Caco-2 (cell line): ENCODE results near the gene SKP1. TPM values are rescaled to one million over a fixed set of nuclear protein-coding genes. Genes with fewer than 3 reads are reported as not detected.

Experiments
- BruUV-seq: library from RNA; stranded (reverse); fragments of 400-500 nt; replicated peaks from 2 replicates; lab custom pipeline; 2021; lab: Mats Ljungman, UMichigan
- CTCF ChIA-PET: fragments of 300-600 bp; sonication (Branson Sonifier 250); formaldehyde crosslinking; loops from one replicate; lab custom pipeline; 2022; ENCODE audit warnings: antibody characterized with exemption; lab: Charles Lee
- POLR2A ChIA-PET: fragments of 300-600 bp; sonication (Branson Sonifier 250); formaldehyde crosslinking; loops from one replicate; lab custom pipeline; 2022; ENCODE audit warnings: antibody characterized with exemption; lab: Charles Lee
- DNase-seq, 2 experiments: peaks; one replicate each; pipeline versions ENCODE4 v3.0.0 to v3.0.0-alpha.2; 2020 to 2022
- H3K27me3 ChIP-seq: replicated peaks from 2 replicates; pipeline ENCODE4 v1.6.0; 2011; ENCODE audit warnings: low read length; ENCODE audit not compliant: control insufficient read depth, insufficient read depth
- H3K36me3 ChIP-seq: 2 replicates; pipeline ENCODE4 v1.5.1; 2011; ENCODE audit warnings: low read length; ENCODE audit not compliant: control insufficient read depth, insufficient read depth
- H3K4me1 ChIP-seq: fragments of 250-450 bp; sonication (Bioruptor Pico); 2 replicates; pipeline ENCODE4 v1.5.1; 2020; ENCODE audit warnings: mild to moderate bottlenecking
- H3K4me3 ChIP-seq: 2 replicates; pipeline ENCODE4 v1.5.1; 2011; ENCODE audit warnings: low read depth, mild to moderate bottlenecking, control low read depth, low read length
- H3K9me3 ChIP-seq: fragments of 250-450 bp; sonication (Bioruptor Pico); 2 replicates; pipeline ENCODE4 v1.5.1; 2020; ENCODE audit warnings: mild to moderate bottlenecking, moderate library complexity
- H3K27ac Mint-ChIP-seq: one replicate; pipeline ENCODE4 v1.8.0; 2022; ENCODE audit warnings: mixed read lengths; ENCODE audit not compliant: unreplicated experiment
- H3K27me3 Mint-ChIP-seq: one replicate; pipeline ENCODE4 v1.8.0; 2022; ENCODE audit warnings: mixed read lengths; ENCODE audit not compliant: insufficient read depth, unreplicated experiment
- H3K36me3 Mint-ChIP-seq: one replicate; pipeline ENCODE4 v1.8.0; 2022; ENCODE audit warnings: mild to moderate bottlenecking, mixed read lengths; ENCODE audit not compliant: insufficient read depth, unreplicated experiment
- H3K4me1 Mint-ChIP-seq: one replicate; pipeline ENCODE4 v1.8.0; 2022; ENCODE audit warnings: low read depth, mixed read lengths; ENCODE audit not compliant: unreplicated experiment
- H3K4me3 Mint-ChIP-seq: one replicate; pipeline ENCODE4 v1.8.0; 2022; ENCODE audit warnings: mild to moderate bottlenecking, moderate library complexity, mixed read lengths; ENCODE audit not compliant: unreplicated experiment
- H3K9me3 Mint-ChIP-seq: one replicate; pipeline ENCODE4 v1.8.0; 2022; ENCODE audit warnings: mixed read lengths; ENCODE audit not compliant: unreplicated experiment
- intact Hi-C: fragments of 100-400 bp; cut with micrococcal nuclease; formaldehyde crosslinking; loops from one replicate; pipeline ENCODE4 v1.10.0; 2022; ENCODE audit not compliant: unreplicated experiment
- total RNA-seq: library from RNA; stranded (reverse); gene quantifications from 2 replicates; pipeline ENCODE4 v1.2.3, GENCODE V29; 2022
- TF ChIP-seq, protein P1 (sequence below), 2 experiments: fragments of 200-600 bp in 1 of 2; IDR thresholded peaks; 1 replicate in 1 of 2; 2 replicates in 1 of 2; pipeline versions ENCODE4 v1.5.1 to v1.8.0; 2011 to 2022; ENCODE audit warnings: antibody characterized with exemption in 1 of 2, control low read depth in 1 of 2, inconsistent platforms in 1 of 2, low read depth in 1 of 2, low read length in 1 of 2, mild to moderate bottlenecking in 1 of 2, moderate library complexity in 1 of 2; ENCODE audit not compliant: insufficient read depth in 1 of 2, severe bottlenecking in 1 of 2, unreplicated experiment in 1 of 2

Gene SKP1
- total RNA-seq, 1 experiment from 2014 or later = 365 TPM

GRCh38 chr5:134106991-134107701 is 69.6 kb downstream of the SKP1 start:
- POLR2A ChIA-PET = no interaction called here
- no TSS peak for BruUV-seq
- Histone ChIP-seq H3K27me3 (no peaks in the 10 kb centered on the region), H3K4me1 (no peaks in the 10 kb centered on the region; the same call in 1 of the 2 replicates), H3K9me3 (no peaks in the 10 kb centered on the region), H3K4me3 (no peak overlapping the region), H3K36me3 (no peaks in the 10 kb centered on the region)
- TF ChIP-seq, protein P1, sequence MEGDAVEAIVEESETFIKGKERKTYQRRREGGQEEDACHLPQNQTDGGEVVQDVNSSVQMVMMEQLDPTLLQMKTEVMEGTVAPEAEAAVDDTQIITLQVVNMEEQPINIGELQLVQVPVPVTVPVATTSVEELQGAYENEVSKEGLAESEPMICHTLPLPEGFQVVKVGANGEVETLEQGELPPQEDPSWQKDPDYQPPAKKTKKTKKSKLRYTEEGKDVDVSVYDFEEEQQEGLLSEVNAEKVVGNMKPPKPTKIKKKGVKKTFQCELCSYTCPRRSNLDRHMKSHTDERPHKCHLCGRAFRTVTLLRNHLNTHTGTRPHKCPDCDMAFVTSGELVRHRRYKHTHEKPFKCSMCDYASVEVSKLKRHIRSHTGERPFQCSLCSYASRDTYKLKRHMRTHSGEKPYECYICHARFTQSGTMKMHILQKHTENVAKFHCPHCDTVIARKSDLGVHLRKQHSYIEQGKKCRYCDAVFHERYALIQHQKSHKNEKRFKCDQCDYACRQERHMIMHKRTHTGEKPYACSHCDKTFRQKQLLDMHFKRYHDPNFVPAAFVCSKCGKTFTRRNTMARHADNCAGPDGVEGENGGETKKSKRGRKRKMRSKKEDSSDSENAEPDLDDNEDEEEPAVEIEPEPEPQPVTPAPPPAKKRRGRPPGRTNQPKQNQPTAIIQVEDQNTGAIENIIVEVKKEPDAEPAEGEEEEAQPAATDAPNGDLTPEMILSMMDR (IDR thresholded peaks at IDR 0.05; ENCODE audit: insufficient read depth in 1 of 2, low read depth in 1 of 2, low read length in 1 of 2, severe bottlenecking in 1 of 2, unreplicated experiment in 1 of 2) = no peak
- H3K27me3 Mint-ChIP-seq = no peaks in the 10 kb centered on the region
- intact Hi-C loops = loop anchor here (1.0 kb wide), 1 partner anchor 7 kb away; the partner anchor contains the start of gene TCF7
- CTCF ChIA-PET = no interaction called here
- H3K4me3 Mint-ChIP-seq = no peak overlapping the region
- no peaks in the 10 kb centered on the region for H3K4me1 Mint-ChIP-seq
- no peaks in the 10 kb centered on the region for H3K9me3 Mint-ChIP-seq
- DNase-seq = no peak
- no peak overlapping the region for H3K27ac Mint-ChIP-seq
- H3K36me3 Mint-ChIP-seq = no peaks in the 10 kb centered on the region

GRCh38 chr5:134103998-134104654 is 72.6 kb downstream of the SKP1 start:
- no peaks in the 10 kb centered on the region for H3K27me3 Mint-ChIP-seq
- Histone ChIP-seq H3K4me3 (no peak overlapping the region), H3K36me3 (no peaks in the 10 kb centered on the region), H3K9me3 (no peaks in the 10 kb centered on the region), H3K27me3 (no peaks in the 10 kb centered on the region), H3K4me1 (peaks cover 12% of the 10 kb centered on the region)
- no peak overlapping the region for H3K4me3 Mint-ChIP-seq
- intact Hi-C loops = no loop called here
- BruUV-seq = no TSS peak
- TF ChIP-seq, protein P1 (IDR thresholded peaks at IDR 0.05; ENCODE audit: insufficient read depth in 1 of 2, low read depth in 1 of 2, low read length in 1 of 2, severe bottlenecking in 1 of 2, unreplicated experiment in 1 of 2) = no peak
- no peaks in the 10 kb centered on the region for H3K9me3 Mint-ChIP-seq
- H3K27ac Mint-ChIP-seq = no peak overlapping the region
- no peak for DNase-seq
- POLR2A ChIA-PET = no interaction called here
- H3K4me1 Mint-ChIP-seq = peaks cover under 1% of the 10 kb centered on the region
- H3K36me3 Mint-ChIP-seq = no peaks in the 10 kb centered on the region
- CTCF ChIA-PET = interaction anchor here (0.6 to 1.3 kb wide), 3 partner anchors 35 to 84 kb away, joined by 3 read pairs; no protein-coding TSS in a partner anchor

- H3K27ac Mint-ChIP-seq = no peak overlapping the region
- no peak overlapping the region for H3K4me3 Mint-ChIP-seq
- TF ChIP-seq, protein P1 (IDR thresholded peaks at IDR 0.05; ENCODE audit: insufficient read depth in 1 of 2, low read depth in 1 of 2, low read length in 1 of 2, severe bottlenecking in 1 of 2, unreplicated experiment in 1 of 2) = no peak
- Histone ChIP-seq H3K9me3 (no peaks in the 10 kb centered on the region), H3K4me1 (peaks cover 20% of the 10 kb centered on the region), H3K36me3 (no peaks in the 10 kb centered on the region), H3K4me3 (no peak overlapping the region), H3K27me3 (no peaks in the 10 kb centered on the region)
- no TSS peak for BruUV-seq
- no peaks in the 10 kb centered on the region for H3K36me3 Mint-ChIP-seq
- ChIA-PET CTCF (interaction anchor here (1.1 to 1.3 kb wide), 2 partner anchors 36 to 64 kb away, joined by 3 read pairs; no protein-coding TSS in a partner anchor), POLR2A (no interaction called here)
- intact Hi-C loops = no loop called here
- peaks cover 7% of the 10 kb centered on the region for H3K4me1 Mint-ChIP-seq
- no peak for DNase-seq
- H3K9me3 Mint-ChIP-seq = no peaks in the 10 kb centered on the region
- H3K27me3 Mint-ChIP-seq = no peaks in the 10 kb centered on the region
Measured at GRCh38 chr5:134103397-134103796, 73.4 kb downstream of the SKP1 start.
